Measurements from ENCODE around the gene PARS2. TPM values are rescaled to one million over a fixed set of nuclear protein-coding genes. Genes with fewer than 3 reads are reported as not detected.

The PARS2 gene
- total RNA-seq, 1 donor: 5.6 TPM

- DNase-seq (ENCODE audit: low read depth): no peak
- no peak overlapping the region for H3K4me3 ChIP-seq (ENCODE audit: low read depth, low read length)
- no peak for TF ChIP-seq CTCF (IDR thresholded peaks at IDR 0.05; ENCODE audit: insufficient read depth, low read depth, low read length)
These were observed 28.5 kb upstream of the PARS2 start for GRCh38 chr1:54792686-54793282.

- TF ChIP-seq CTCF (IDR thresholded peaks at IDR 0.05; ENCODE audit: insufficient read depth, low read depth, low read length): peak; percentile 67
- peak; percentile 42 for DNase-seq (ENCODE audit: low read depth)
- H3K4me3 ChIP-seq (ENCODE audit: low read depth, low read length): no peak overlapping the region
These were observed 27.7 kb upstream of the PARS2 start for GRCh38 chr1:54791880-54792522.

- TF ChIP-seq CTCF (IDR thresholded peaks at IDR 0.05; ENCODE audit: insufficient read depth, low read depth, low read length): no peak
- DNase-seq (ENCODE audit: low read depth): no peak
- no peak overlapping the region for H3K4me3 ChIP-seq (ENCODE audit: low read depth, low read length)
These were observed 24.1 kb upstream of the PARS2 start for GRCh38 chr1:54788459-54788858.

GRCh38 chr1:54787604-54788003, 23.3 kb upstream of the PARS2 start:
- DNase-seq (ENCODE audit: low read depth): no peak
- TF ChIP-seq CTCF (IDR thresholded peaks at IDR 0.05; ENCODE audit: insufficient read depth, low read depth, low read length): no peak
- no peak overlapping the region for H3K4me3 ChIP-seq (ENCODE audit: low read depth, low read length)

- no peak for TF ChIP-seq CTCF (IDR thresholded peaks at IDR 0.05; ENCODE audit: insufficient read depth, low read depth, low read length)
- DNase-seq (ENCODE audit: low read depth): no peak
- H3K4me3 ChIP-seq (ENCODE audit: low read depth, low read length): no peak overlapping the region
These were observed 22.5 kb upstream of the PARS2 start for GRCh38 chr1:54786778-54787177.

GRCh38 chr1:54784066-54784465, 19.7 kb upstream of the PARS2 start:
- no peak for DNase-seq (ENCODE audit: low read depth)

More at GRCh38 chr1:54784066-54784465, 19.7 kb upstream of the PARS2 start:
- TF ChIP-seq CTCF (IDR thresholded peaks at IDR 0.05; ENCODE audit: insufficient read depth, low read depth, low read length): no peak
- no peak overlapping the region for H3K4me3 ChIP-seq (ENCODE audit: low read depth, low read length)

Measured in fibroblast of villous mesenchyme (primary cell).